ENCODE results near the gene UBE2F. TPM values are rescaled to one million over a fixed set of nuclear protein-coding genes. Genes with fewer than 3 reads are reported as not detected.

Gene UBE2F
- total and polyA plus RNA-seq, 2 of the 13 experiments (the other 11 are each of a cell fraction or from before 2014, with no cell fraction given) = 35.4 to 73.1 TPM

DNA sequence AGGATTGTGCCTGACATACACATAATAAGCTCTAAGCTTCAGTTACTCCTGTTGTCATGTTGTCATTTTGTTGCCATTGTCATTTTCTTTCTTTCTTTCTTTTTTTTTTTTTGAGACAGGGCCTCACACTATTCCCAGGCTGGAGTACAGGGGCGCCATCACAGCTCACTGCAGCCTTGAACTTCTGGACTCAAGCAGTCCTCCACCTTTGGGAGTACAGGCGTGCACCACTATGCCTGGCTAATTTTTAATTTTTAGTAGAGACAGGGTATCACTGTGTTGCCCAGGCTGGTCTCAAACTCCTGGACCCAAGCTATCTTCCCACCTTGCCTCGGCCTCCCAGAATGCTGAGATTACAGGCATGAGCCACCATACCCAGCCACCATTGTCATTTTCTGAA, 63.0 kb downstream of the UBE2F start (continued):
- TF ChIP-seq, protein P1, sequence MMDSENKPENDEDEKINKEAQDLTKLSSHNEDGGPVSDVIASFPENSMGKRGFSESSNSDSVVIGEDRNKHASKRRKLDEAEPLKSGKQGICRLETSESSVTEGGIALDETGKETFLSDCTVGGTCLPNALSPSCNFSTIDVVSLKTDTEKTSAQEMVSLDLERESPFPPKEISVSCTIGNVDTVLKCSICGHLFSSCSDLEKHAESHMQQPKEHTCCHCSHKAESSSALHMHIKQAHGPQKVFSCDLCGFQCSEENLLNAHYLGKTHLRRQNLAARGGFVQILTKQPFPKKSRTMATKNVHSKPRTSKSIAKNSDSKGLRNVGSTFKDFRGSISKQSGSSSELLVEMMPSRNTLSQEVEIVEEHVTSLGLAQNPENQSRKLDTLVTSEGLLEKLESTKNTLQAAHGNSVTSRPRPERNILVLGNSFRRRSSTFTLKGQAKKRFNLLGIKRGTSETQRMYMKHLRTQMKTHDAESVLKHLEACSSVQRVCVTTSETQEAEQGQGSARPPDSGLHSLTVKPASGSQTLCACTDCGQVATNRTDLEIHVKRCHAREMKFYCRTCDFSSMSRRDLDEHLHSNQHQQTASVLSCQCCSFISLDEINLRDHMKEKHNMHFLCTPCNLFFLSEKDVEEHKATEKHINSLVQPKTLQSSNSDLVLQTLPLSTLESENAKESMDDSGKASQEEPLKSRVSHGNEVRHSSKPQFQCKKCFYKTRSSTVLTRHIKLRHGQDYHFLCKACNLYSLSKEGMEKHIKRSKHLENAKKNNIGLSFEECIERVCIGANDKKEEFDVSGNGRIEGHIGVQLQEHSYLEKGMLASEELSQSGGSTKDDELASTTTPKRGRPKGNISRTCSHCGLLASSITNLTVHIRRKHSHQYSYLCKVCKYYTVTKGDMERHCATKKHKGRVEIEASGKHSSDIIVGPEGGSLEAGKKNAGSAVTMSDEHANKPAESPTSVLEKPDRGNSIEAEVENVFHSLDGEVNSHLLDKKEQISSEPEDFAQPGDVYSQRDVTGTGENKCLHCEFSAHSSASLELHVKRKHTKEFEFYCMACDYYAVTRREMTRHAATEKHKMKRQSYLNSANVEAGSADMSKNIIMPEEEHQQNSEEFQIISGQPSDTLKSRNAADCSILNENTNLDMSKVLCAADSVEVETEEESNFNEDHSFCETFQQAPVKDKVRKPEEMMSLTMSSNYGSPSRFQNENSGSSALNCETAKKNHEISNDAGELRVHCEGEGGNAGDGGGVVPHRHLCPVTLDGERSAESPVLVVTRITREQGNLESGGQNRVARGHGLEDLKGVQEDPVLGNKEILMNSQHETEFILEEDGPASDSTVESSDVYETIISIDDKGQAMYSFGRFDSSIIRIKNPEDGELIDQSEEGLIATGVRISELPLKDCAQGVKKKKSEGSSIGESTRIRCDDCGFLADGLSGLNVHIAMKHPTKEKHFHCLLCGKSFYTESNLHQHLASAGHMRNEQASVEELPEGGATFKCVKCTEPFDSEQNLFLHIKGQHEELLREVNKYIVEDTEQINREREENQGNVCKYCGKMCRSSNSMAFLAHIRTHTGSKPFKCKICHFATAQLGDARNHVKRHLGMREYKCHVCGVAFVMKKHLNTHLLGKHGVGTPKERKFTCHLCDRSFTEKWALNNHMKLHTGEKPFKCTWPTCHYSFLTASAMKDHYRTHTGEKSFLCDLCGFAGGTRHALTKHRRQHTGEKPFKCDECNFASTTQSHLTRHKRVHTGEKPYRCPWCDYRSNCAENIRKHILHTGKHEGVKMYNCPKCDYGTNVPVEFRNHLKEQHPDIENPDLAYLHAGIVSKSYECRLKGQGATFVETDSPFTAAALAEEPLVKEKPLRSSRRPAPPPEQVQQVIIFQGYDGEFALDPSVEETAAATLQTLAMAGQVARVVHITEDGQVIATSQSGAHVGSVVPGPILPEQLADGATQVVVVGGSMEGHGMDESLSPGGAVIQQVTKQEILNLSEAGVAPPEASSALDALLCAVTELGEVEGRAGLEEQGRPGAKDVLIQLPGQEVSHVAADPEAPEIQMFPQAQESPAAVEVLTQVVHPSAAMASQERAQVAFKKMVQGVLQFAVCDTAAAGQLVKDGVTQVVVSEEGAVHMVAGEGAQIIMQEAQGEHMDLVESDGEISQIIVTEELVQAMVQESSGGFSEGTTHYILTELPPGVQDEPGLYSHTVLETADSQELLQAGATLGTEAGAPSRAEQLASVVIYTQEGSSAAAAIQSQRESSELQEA (CRISPR knock-in tag; IDR thresholded peaks at IDR 0.05; ENCODE audit: not compliant biosample characterization) = no peak
- TF ChIP-seq, protein P2, sequence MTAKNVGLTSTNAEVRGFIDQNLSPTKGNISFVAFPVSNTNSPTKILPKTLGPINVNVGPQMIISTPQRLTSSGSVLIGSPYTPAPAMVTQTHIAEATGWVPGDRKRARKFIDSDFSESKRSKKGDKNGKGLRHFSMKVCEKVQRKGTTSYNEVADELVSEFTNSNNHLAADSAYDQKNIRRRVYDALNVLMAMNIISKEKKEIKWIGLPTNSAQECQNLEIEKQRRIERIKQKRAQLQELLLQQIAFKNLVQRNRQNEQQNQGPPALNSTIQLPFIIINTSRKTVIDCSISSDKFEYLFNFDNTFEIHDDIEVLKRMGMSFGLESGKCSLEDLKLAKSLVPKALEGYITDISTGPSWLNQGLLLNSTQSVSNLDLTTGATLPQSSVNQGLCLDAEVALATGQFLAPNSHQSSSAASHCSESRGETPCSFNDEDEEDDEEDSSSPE (CRISPR knock-in tag; IDR thresholded peaks at IDR 0.05) = no peak
- TF ChIP-seq, protein P3, sequence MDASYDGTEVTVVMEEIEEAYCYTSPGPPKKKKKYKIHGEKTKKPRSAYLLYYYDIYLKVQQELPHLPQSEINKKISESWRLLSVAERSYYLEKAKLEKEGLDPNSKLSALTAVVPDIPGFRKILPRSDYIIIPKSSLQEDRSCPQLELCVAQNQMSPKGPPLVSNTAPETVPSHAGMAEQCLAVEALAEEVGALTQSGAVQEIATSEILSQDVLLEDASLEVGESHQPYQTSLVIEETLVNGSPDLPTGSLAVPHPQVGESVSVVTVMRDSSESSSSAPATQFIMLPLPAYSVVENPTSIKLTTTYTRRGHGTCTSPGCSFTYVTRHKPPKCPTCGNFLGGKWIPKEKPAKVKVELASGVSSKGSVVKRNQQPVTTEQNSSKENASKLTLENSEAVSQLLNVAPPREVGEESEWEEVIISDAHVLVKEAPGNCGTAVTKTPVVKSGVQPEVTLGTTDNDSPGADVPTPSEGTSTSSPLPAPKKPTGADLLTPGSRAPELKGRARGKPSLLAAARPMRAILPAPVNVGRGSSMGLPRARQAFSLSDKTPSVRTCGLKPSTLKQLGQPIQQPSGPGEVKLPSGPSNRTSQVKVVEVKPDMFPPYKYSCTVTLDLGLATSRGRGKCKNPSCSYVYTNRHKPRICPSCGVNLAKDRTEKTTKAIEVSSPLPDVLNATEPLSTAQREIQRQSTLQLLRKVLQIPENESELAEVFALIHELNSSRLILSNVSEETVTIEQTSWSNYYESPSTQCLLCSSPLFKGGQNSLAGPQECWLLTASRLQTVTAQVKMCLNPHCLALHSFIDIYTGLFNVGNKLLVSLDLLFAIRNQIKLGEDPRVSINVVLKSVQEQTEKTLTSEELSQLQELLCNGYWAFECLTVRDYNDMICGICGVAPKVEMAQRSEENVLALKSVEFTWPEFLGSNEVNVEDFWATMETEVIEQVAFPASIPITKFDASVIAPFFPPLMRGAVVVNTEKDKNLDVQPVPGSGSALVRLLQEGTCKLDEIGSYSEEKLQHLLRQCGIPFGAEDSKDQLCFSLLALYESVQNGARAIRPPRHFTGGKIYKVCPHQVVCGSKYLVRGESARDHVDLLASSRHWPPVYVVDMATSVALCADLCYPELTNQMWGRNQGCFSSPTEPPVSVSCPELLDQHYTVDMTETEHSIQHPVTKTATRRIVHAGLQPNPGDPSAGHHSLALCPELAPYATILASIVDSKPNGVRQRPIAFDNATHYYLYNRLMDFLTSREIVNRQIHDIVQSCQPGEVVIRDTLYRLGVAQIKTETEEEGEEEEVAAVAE (CRISPR knock-in tag; IDR thresholded peaks at IDR 0.05; ENCODE audit: borderline replicate concordance) = no peak
- TF ChIP-seq ZNF781 (CRISPR knock-in tag; IDR thresholded peaks at IDR 0.05; ENCODE audit: borderline replicate concordance, not compliant biosample characterization) (no peak), GZF1 (CRISPR knock-in tag; IDR thresholded peaks at IDR 0.05) (no peak), ETV5 (CRISPR knock-in tag; IDR thresholded peaks at IDR 0.05; ENCODE audit: borderline replicate concordance) (no peak), ZNF567 (CRISPR knock-in tag; IDR thresholded peaks at IDR 0.05; ENCODE audit: borderline replicate concordance) (no peak), XRCC5 (optimal IDR thresholded peaks at IDR 0.05; ENCODE audit: low read length) (no peak), ZFP90 (CRISPR knock-in tag; IDR thresholded peaks at IDR 0.05; ENCODE audit: borderline replicate concordance) (no peak), ARHGAP35 (CRISPR knock-in tag; IDR thresholded peaks at IDR 0.05; ENCODE audit: borderline replicate concordance) (no peak), KAT8 (CRISPR knock-in tag; IDR thresholded peaks at IDR 0.05) (no peak)
- TF ChIP-seq, protein P4, sequence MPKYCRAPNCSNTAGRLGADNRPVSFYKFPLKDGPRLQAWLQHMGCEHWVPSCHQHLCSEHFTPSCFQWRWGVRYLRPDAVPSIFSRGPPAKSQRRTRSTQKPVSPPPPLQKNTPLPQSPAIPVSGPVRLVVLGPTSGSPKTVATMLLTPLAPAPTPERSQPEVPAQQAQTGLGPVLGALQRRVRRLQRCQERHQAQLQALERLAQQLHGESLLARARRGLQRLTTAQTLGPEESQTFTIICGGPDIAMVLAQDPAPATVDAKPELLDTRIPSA (CRISPR knock-in tag; IDR thresholded peaks at IDR 0.05; ENCODE audit: borderline replicate concordance) = no peak
